HepG2 (cell line): ENCODE data around the gene SOX4.

ENCODE experiments used
- CHD2 ChIP-seq: IDR thresholded peaks from 2 replicates; pipeline ENCODE4 v1.6.1; 2011; ENCODE audit warnings: low read depth, low read length, improper control_type of control experiment
- GATA4 ChIP-seq: sonication (generic); IDR thresholded peaks from 2 replicates; pipeline ENCODE4 v1.6.1; 2016; ENCODE audit warnings: antibody characterized with exemption, low read depth, borderline replicate concordance

GRCh38 chr6:21559238-21559637 lies 34.3 kb upstream of the SOX4 start:
- TF ChIP-seq CHD2: no peak
- TF ChIP-seq GATA4: no peak
